HepG2 (cell line): Measurements from ENCODE around the gene C20orf202. TPM values are rescaled to one million over a fixed set of nuclear protein-coding genes. Genes with fewer than 3 reads are reported as not detected.
A peak's percentile ranks its signal among the peaks of the same experiment; 100 is the strongest.

Experiments
- ATAC-seq: fragments of 200-7000 bp; cut with Tn5 transposase; 3 replicates; pipeline ENCODE4 v1.9.1; 2020; ENCODE audit warnings: mild to moderate bottlenecking, moderate library complexity
- BruUV-seq: library from RNA; stranded (reverse); fragments of 400-500 nt; replicated peaks from 2 replicates; lab custom pipeline; 2021; lab: Mats Ljungman, UMichigan
- CTCF ChIA-PET: fragments of 300-600 bp; formaldehyde crosslinking; extraction: SDS; loops from one replicate; lab custom pipeline; 2021; ENCODE audit warnings: low total read pairs, inconsistent platforms, low intra/inter-chr PET ratio; lab: Yijun Ruan, JAX
- POLR2A ChIA-PET: fragments of 350-600 bp; sonication (Branson Sonifier 250); formaldehyde crosslinking; loops from one replicate; lab custom pipeline; 2020; ENCODE audit warnings: antibody characterized with exemption, inconsistent platforms; lab: Yijun Ruan, JAX
- DNase-seq: peaks from one replicate; pipeline ENCODE4 v3.0.0-alpha.2; 2015; ENCODE audit warnings: low spot score
- FAIRE-seq: peaks from 3 replicates; lab custom pipeline; 2011; peaks lifted over from hg19 to GRCh38; lab: Jason Lieb, UNC
- H2AFZ ChIP-seq: one replicate; pipeline ENCODE4 v1.6.1; 2011; ENCODE audit warnings: low read length, inconsistent platforms
- H3K27ac ChIP-seq: fragments of 300-600 bp; 3 replicates; pipeline ENCODE4 v1.8.0; 2011; ENCODE audit warnings: mixed run types, mild to moderate bottlenecking, mixed read lengths, low read length, inconsistent platforms; ENCODE audit not compliant: insufficient read depth; ENCODE audit errors: extremely low read length
- H3K27me3 ChIP-seq, 2 experiments: fragments of 200-600 bp in 1 of 2; 2 replicates in 1 of 2; 3 replicates in 1 of 2; pipeline versions ENCODE4 v1.6.0 to v1.8.0; 2011; ENCODE audit warnings: low read length in 2 of 2, mild to moderate bottlenecking in 2 of 2, moderate library complexity in 2 of 2, inconsistent platforms in 1 of 2; ENCODE audit not compliant: insufficient read depth in 2 of 2, control insufficient read depth in 1 of 2
- H3K36me3 ChIP-seq, 2 experiments: fragments of 200-600 bp in 1 of 2; replicated peaks in 1 of 2; 2 replicates in 1 of 2; 3 replicates in 1 of 2; pipeline versions ENCODE4 v1.5.1 to v1.8.0; 2011; ENCODE audit warnings: low read length in 2 of 2, inconsistent platforms in 1 of 2; ENCODE audit not compliant: insufficient read depth in 2 of 2, control insufficient read depth in 1 of 2
- H3K4me1 ChIP-seq: 2 replicates; pipeline ENCODE4 v1.5.1; 2012; ENCODE audit warnings: low read length, inconsistent platforms; ENCODE audit not compliant: insufficient read depth
- H3K4me2 ChIP-seq: 2 replicates; pipeline ENCODE4 v1.6.0; 2011; ENCODE audit warnings: low read depth, low read length, inconsistent platforms
- H3K4me3 ChIP-seq, 3 experiments: fragments of 200-600 bp in 1 of 3; sonication (generic), shearing (Covaris generic) in 1 of 3; replicated peaks in 1 of 3; 2 replicates each; pipeline ENCODE4 v1.5.1; 2011 to 2016; ENCODE audit warnings: low read length in 3 of 3, inconsistent platforms in 2 of 3, low read depth in 2 of 3, mild to moderate bottlenecking in 2 of 3, control low read depth in 1 of 3, mixed read lengths in 1 of 3; ENCODE audit not compliant: insufficient read depth in 1 of 3
- H3K79me2 ChIP-seq: one replicate; pipeline ENCODE4 v1.6.1; 2011; ENCODE audit warnings: low read length, inconsistent platforms; ENCODE audit not compliant: insufficient read depth
- H3K9ac ChIP-seq: 2 replicates; pipeline ENCODE4 v1.6.0; 2011; ENCODE audit warnings: mild to moderate bottlenecking, low read depth, low read length, inconsistent platforms; ENCODE audit not compliant: insufficient read depth
- H3K9me3 ChIP-seq: 2 replicates; pipeline ENCODE4 v1.5.1; 2012; ENCODE audit warnings: mild to moderate bottlenecking, low read length
- H4K20me1 ChIP-seq: 2 replicates; pipeline ENCODE4 v1.6.0; 2011; ENCODE audit warnings: inconsistent platforms, mild to moderate bottlenecking, low read length, moderate library complexity; ENCODE audit not compliant: insufficient read depth
- KLF11 ChIP-seq: IDR thresholded peaks from 2 replicates; pipeline ENCODE4 v1.6.1; 2016; ENCODE audit warnings: missing compliant biosample characterization
- MED13 ChIP-seq: sonication (generic); formaldehyde crosslinking; IDR thresholded peaks from 2 replicates; pipeline ENCODE4 v1.5.0; 2020; ENCODE audit warnings: missing genetic modification reagents
- POLR2A ChIP-seq, 2 experiments: IDR thresholded peaks; 2 replicates each; pipeline ENCODE4 v1.6.1; 2011; ENCODE audit warnings: low read depth in 2 of 2, low read length in 2 of 2, mild to moderate bottlenecking in 1 of 2, moderate library complexity in 1 of 2; ENCODE audit not compliant: insufficient read depth in 1 of 2
- POLR2AphosphoS2 ChIP-seq: IDR thresholded peaks from 2 replicates; pipeline ENCODE4 v1.6.1; 2011; ENCODE audit warnings: low read depth, low read length, improper control_type of control experiment
- RBM22 ChIP-seq: fragments of 200-400 bp; formaldehyde crosslinking; optimal IDR thresholded peaks from 2 replicates; pipeline ENCODE3; 2017; ENCODE audit warnings: mild to moderate bottlenecking, low read length, moderate library complexity
- TCF12 ChIP-seq, 2 experiments: fragments of 450-650 bp in 1 of 2; sonication (generic) in 1 of 2; formaldehyde crosslinking in 1 of 2; IDR thresholded peaks; 2 replicates each; pipeline versions ENCODE4 v1.6.1 to v1.8.0; 2017 to 2022; ENCODE audit warnings: antibody characterized with exemption in 1 of 2, mild to moderate bottlenecking in 1 of 2, missing genetic modification reagents in 1 of 2, moderate library complexity in 1 of 2
- ZFP36L1 ChIP-seq: sonication (generic); formaldehyde crosslinking; IDR thresholded peaks from 2 replicates; pipeline ENCODE4 v1.8.0; 2022; ENCODE audit warnings: mild to moderate bottlenecking, missing genetic modification reagents, moderate library complexity
- ZNF224 ChIP-seq: sonication (generic); formaldehyde crosslinking; IDR thresholded peaks from 2 replicates; pipeline ENCODE4 v1.5.0; 2020; ENCODE audit warnings: mild to moderate bottlenecking, missing genetic modification reagents
- ZNF441 ChIP-seq: sonication (generic); formaldehyde crosslinking; IDR thresholded peaks from 2 replicates; pipeline ENCODE4 v1.7.0; 2021; ENCODE audit warnings: missing genetic modification reagents, borderline replicate concordance
- ZNF652 ChIP-seq: IDR thresholded peaks from 2 replicates; pipeline ENCODE4 v1.6.1; 2016; ENCODE audit warnings: low read depth, borderline replicate concordance
- ZNF773 ChIP-seq: sonication (generic); formaldehyde crosslinking; IDR thresholded peaks from 2 replicates; pipeline ENCODE4 v1.4.0; 2020; ENCODE audit warnings: missing genetic modification reagents, borderline replicate concordance
- WGBS: methylation state at CpG from one replicate; pipeline ENCODE4 v1.1.6; 2017; ENCODE audit warnings: low lambda C conversion rate; 5-methylcytosine and 5-hydroxymethylcytosine counted together
- in situ Hi-C: cut with HindIII; loops from 2 replicates; pipeline ENCODE4 v1.10.0; 2017; ENCODE audit warnings: low pct_unique_long_range_greater_than_20kb; ENCODE audit not compliant: extremely low pct_ligation_motif_present
- intact Hi-C: fragments of 100-400 bp; cut with micrococcal nuclease; formaldehyde crosslinking; loops from one replicate; pipeline ENCODE4 v1.10.0; 2022; ENCODE audit not compliant: unreplicated experiment
- polyA plus RNA-seq, 8 experiments: library from polyadenylated mRNA; depleted of rRNA in 3 of 8; stranded (reverse) in 7 of 8; unstranded in 1 of 8; fragments of >200 nt; fragmentation: Illumina TruSeq in 4 of 8; extraction: Trizol in 4 of 8; gene quantifications; 2 replicates each; pipeline versions ENCODE4 v1.2.1 to v1.2.3, GENCODE V29; 2011 to 2016; ENCODE audit warnings: low read depth in 4 of 8, missing spikeins in 1 of 8, mixed read lengths in 1 of 8; ENCODE audit not compliant: insufficient read depth in 1 of 8
- total RNA-seq, 5 experiments: library from RNA; depleted of rRNA; stranded (reverse); fragments of >200 nt; fragmentation: Illumina TruSeq; extraction: Trizol; gene quantifications; 2 replicates each; pipeline ENCODE4 v1.2.3, GENCODE V29; 2016; ENCODE audit warnings: low read depth in 1 of 5
- TF ChIP-seq, protein P1 (sequence below): sonication (generic); formaldehyde crosslinking; IDR thresholded peaks from 2 replicates; pipeline ENCODE4 v1.4.0; 2020; ENCODE audit warnings: missing genetic modification reagents
- TF ChIP-seq, protein P2 (sequence below): sonication (generic); formaldehyde crosslinking; IDR thresholded peaks from 2 replicates; pipeline ENCODE4 v1.4.0; 2020; ENCODE audit warnings: missing genetic modification reagents

C20orf202 gene
- total and polyA plus RNA-seq, 2 of the 13 experiments (the other 11 are each of a cell fraction or from before 2014, with no cell fraction given), result 0.20 to 1.2 TPM

DNA sequence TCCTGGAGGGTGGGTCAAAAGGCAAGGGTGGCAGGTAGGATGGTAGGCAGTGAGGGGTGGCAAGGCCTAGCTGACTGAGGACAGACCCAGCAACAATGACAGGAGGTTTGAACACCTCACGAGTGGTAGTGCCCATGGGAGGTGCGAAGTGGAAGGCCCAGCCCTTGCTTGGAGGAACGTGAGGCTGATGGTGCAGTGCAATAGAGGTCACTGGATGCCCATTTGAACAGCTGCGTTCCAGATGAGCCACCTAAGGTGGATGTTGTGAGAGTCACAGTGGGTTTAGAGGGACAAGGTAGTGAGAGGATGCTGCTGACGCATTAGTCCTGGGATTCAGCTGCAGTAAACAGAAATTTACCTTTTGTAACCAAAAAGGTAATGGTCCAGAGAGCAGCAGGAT, 34.0 kb upstream of the C20orf202 start:
- Histone ChIP-seq H3K9me3 (no peaks in the 10 kb centered on the region), H3K4me2 (no peak overlapping the region), H3K9ac (no peak overlapping the region), H4K20me1 (peaks cover 20% of the 10 kb centered on the region; the same call in 1 of the 2 replicates), H3K4me3 (no peak overlapping the region), H3K27me3 (no peaks in the 10 kb centered on the region), H2AFZ (no peak overlapping the region), H3K27ac (no peak overlapping the region), H3K79me2 (no peaks in the 10 kb centered on the region), H3K4me1 (peaks cover 16% of the 10 kb centered on the region), H3K36me3 (peaks cover 49 to 78% of the 10 kb centered on the region in 2 experiments)
- ATAC-seq (no peak), DNase-seq (no peak), FAIRE-seq (no peak)
- in situ Hi-C loops, result no loop called here
- ChIA-PET POLR2A (no interaction called here), CTCF (no interaction called here)
- WGBS, result 97% methylated on average over 5 of the region's 5 CpGs
- intact Hi-C loops, result no loop called here
- BruUV-seq, result no TSS peak
- peak; percentile 64 for TF ChIP-seq RBM22
- peak in 1 of 2 experiments; percentile 52; a peak in 1 of 4 replicates for TF ChIP-seq POLR2A (IDR thresholded peaks at IDR 0.05; ENCODE audit: insufficient read depth in 1 of 2, low read depth in 2 of 2, low read length in 2 of 2)
- TF ChIP-seq ZNF652 (CRISPR knock-in tag), result no peak
- TF ChIP-seq POLR2AphosphoS2, result 0 out of 2 replicates have a peak, but pooled peaks have one; percentile 27

DNA sequence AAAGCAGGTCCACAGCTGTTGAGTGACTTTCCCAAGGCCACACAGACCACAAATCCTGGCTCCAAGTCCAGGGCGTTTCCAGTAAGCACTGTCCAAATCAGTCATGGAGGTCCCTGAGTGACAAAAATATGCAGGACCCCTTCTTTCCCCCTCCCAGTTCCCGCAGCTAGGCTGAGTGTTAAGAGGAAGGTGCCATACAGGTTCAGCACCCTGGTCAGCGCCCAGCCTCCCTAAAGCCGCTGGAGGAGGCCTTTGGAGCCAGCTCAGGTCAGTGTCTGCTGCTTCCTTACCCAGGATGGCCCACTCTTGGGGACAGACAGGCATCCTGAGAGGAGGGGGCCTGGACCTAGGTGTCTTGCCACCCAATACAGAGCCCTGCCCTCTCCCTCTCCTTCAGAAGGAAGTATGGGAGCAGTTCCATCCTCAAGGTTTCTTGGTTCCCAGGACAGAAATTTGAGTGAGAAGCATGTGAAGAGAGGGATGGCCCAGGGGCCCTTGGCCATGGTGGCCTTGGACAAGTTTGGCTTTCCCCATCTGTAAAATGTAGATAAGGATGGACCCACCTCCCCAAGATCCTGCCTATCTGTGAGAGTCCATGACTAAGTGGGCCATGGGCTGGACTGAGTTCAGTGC, 31.7 kb upstream of the C20orf202 start:
- peak; percentile 42 for DNase-seq
- Histone ChIP-seq H3K27me3 (no peaks in the 10 kb centered on the region), H3K4me1 (no peaks in the 10 kb centered on the region), H3K36me3 (peaks cover 29 to 55% of the 10 kb centered on the region in 2 experiments), H3K9ac (no peak overlapping the region), H3K4me3 (no peak overlapping the region), H3K4me2 (no peak overlapping the region), H3K79me2 (no peaks in the 10 kb centered on the region), H4K20me1 (peaks cover 20% of the 10 kb centered on the region; the same call in 1 of the 2 replicates), H2AFZ (no peak overlapping the region), H3K27ac (no peak overlapping the region), H3K9me3 (no peaks in the 10 kb centered on the region)
- POLR2A ChIA-PET, result interaction anchor here (0.5 kb wide), 1 partner anchor 21 kb away, joined by 3 read pairs; no protein-coding TSS in a partner anchor
- FAIRE-seq, result no peak
- no TSS peak for BruUV-seq
- in situ Hi-C loops (no loop called here), intact Hi-C loops (no loop called here)
- whole genome bisulfite sequencing, result 97% methylated on average over 4 of the region's 4 CpGs
- CTCF ChIA-PET, result no interaction called here
- ATAC-seq, result peak; percentile 30
- TF ChIP-seq, protein P1, sequence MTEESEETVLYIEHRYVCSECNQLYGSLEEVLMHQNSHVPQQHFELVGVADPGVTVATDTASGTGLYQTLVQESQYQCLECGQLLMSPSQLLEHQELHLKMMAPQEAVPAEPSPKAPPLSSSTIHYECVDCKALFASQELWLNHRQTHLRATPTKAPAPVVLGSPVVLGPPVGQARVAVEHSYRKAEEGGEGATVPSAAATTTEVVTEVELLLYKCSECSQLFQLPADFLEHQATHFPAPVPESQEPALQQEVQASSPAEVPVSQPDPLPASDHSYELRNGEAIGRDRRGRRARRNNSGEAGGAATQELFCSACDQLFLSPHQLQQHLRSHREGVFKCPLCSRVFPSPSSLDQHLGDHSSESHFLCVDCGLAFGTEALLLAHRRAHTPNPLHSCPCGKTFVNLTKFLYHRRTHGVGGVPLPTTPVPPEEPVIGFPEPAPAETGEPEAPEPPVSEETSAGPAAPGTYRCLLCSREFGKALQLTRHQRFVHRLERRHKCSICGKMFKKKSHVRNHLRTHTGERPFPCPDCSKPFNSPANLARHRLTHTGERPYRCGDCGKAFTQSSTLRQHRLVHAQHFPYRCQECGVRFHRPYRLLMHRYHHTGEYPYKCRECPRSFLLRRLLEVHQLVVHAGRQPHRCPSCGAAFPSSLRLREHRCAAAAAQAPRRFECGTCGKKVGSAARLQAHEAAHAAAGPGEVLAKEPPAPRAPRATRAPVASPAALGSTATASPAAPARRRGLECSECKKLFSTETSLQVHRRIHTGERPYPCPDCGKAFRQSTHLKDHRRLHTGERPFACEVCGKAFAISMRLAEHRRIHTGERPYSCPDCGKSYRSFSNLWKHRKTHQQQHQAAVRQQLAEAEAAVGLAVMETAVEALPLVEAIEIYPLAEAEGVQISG (CRISPR knock-in tag), result peak; percentile 75
- TF ChIP-seq KLF11 (CRISPR knock-in tag) (0 out of 2 replicates have a peak, but pooled peaks have one; percentile 43), ZFP36L1 (CRISPR knock-in tag) (peak; percentile 28; the same call in 1 of the 2 replicates), ZNF224 (peak; percentile 39; the same call in 1 of the 2 replicates), ZNF441 (CRISPR knock-in tag) (peak; percentile 39; the same call in 1 of the 2 replicates), ZNF773 (CRISPR knock-in tag) (peak; percentile 85; the same call in 1 of the 2 replicates), TCF12 (IDR thresholded peaks at IDR 0.05) (no peak), TCF12 (CRISPR knock-in tag; IDR thresholded peaks at IDR 0.05) (no peak), MED13 (peak; percentile 55; the same call in 1 of the 2 replicates)
- TF ChIP-seq, protein P2, sequence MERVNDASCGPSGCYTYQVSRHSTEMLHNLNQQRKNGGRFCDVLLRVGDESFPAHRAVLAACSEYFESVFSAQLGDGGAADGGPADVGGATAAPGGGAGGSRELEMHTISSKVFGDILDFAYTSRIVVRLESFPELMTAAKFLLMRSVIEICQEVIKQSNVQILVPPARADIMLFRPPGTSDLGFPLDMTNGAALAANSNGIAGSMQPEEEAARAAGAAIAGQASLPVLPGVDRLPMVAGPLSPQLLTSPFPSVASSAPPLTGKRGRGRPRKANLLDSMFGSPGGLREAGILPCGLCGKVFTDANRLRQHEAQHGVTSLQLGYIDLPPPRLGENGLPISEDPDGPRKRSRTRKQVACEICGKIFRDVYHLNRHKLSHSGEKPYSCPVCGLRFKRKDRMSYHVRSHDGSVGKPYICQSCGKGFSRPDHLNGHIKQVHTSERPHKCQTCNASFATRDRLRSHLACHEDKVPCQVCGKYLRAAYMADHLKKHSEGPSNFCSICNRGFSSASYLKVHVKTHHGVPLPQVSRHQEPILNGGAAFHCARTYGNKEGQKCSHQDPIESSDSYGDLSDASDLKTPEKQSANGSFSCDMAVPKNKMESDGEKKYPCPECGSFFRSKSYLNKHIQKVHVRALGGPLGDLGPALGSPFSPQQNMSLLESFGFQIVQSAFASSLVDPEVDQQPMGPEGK (CRISPR knock-in tag), result no peak
